B cell (primary cell): Measurements from ENCODE around the gene IL3RA.

ENCODE experiments used
- EZH2 ChIP-seq: IDR thresholded peaks from 2 replicates; pipeline ENCODE4 v1.6.1; 2012; ENCODE audit warnings: borderline replicate concordance, low read depth, mild to moderate bottlenecking, moderate library complexity, low read length; ENCODE audit not compliant: insufficient read depth, poor library complexity, severe bottlenecking
- TF ChIP-seq, protein P1 (sequence below): fragments of 200-600 bp; IDR thresholded peaks from one replicate; pipeline ENCODE4 v1.8.0; 2022; ENCODE audit warnings: antibody characterized with exemption, mild to moderate bottlenecking

DNA sequence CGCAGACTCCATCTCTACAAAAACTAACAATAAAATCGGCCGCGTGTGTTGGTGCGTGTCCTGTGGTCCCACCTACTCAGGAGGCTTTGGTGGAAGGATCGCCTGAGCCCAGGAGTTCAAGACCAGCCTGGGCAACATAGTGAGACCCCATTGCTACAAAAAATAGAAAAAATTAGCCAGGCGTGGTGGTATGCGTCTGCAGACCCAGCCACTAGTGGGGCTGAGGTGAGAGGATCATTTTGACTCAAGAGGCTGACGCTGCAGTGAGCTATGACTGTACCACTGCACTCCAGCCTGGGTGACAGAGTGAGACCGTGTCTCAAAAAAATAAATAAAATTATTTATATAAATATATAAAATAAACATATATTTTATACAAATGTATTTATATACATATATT is 93.9 kb downstream of the IL3RA start:
- TF ChIP-seq, protein P1, sequence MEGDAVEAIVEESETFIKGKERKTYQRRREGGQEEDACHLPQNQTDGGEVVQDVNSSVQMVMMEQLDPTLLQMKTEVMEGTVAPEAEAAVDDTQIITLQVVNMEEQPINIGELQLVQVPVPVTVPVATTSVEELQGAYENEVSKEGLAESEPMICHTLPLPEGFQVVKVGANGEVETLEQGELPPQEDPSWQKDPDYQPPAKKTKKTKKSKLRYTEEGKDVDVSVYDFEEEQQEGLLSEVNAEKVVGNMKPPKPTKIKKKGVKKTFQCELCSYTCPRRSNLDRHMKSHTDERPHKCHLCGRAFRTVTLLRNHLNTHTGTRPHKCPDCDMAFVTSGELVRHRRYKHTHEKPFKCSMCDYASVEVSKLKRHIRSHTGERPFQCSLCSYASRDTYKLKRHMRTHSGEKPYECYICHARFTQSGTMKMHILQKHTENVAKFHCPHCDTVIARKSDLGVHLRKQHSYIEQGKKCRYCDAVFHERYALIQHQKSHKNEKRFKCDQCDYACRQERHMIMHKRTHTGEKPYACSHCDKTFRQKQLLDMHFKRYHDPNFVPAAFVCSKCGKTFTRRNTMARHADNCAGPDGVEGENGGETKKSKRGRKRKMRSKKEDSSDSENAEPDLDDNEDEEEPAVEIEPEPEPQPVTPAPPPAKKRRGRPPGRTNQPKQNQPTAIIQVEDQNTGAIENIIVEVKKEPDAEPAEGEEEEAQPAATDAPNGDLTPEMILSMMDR = no peak
- no peak for TF ChIP-seq EZH2
